NB4 (cell line): Measurements from ENCODE around the gene KMT2C.

ENCODE experiments used
- MAX ChIP-seq: IDR thresholded peaks from 2 replicates; pipeline ENCODE4 v1.6.1; 2011; ENCODE audit warnings: low read depth, low read length
- POLR2A ChIP-seq: IDR thresholded peaks from 2 replicates; pipeline ENCODE4 v1.6.1; 2011; ENCODE audit warnings: mild to moderate bottlenecking; ENCODE audit not compliant: insufficient read length; ENCODE audit errors: extremely low read depth
- TF ChIP-seq, protein P1 (sequence below): IDR thresholded peaks from one replicate; pipeline ENCODE4 v1.5.1; 2012; ENCODE audit warnings: low read depth, low read length

DNA sequence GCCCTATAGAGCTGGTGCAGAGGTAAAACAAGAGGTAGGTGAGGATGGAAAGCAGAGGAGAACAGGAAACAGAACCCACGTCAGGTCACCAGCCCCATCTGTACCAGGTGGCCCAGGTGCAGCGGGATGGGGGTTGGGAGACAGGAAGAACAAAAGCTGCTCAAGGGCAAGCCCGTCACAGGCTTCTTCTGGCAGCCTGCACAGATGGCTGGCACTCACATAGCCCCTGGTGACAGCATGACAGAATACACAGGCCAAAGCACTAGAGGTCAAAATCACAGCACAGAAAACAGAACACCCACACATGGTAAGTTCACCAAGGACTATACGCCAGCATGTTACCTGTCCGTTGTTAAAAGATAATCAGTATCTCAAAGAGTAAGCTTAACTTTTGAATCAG lies 283.5 kb downstream of the KMT2C start:
- TF ChIP-seq, protein P1, sequence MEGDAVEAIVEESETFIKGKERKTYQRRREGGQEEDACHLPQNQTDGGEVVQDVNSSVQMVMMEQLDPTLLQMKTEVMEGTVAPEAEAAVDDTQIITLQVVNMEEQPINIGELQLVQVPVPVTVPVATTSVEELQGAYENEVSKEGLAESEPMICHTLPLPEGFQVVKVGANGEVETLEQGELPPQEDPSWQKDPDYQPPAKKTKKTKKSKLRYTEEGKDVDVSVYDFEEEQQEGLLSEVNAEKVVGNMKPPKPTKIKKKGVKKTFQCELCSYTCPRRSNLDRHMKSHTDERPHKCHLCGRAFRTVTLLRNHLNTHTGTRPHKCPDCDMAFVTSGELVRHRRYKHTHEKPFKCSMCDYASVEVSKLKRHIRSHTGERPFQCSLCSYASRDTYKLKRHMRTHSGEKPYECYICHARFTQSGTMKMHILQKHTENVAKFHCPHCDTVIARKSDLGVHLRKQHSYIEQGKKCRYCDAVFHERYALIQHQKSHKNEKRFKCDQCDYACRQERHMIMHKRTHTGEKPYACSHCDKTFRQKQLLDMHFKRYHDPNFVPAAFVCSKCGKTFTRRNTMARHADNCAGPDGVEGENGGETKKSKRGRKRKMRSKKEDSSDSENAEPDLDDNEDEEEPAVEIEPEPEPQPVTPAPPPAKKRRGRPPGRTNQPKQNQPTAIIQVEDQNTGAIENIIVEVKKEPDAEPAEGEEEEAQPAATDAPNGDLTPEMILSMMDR = no peak
- TF ChIP-seq POLR2A = no peak
- TF ChIP-seq MAX = no peak
